ENCODE results near the gene PSMG2. TPM values are rescaled to one million over a fixed set of nuclear protein-coding genes. Genes with fewer than 3 reads are reported as not detected.
A peak's percentile ranks its signal among the peaks of the same experiment; 100 is the strongest.

Gene PSMG2
- total and polyA plus RNA-seq, 11 donors, result 35.8 to 65.7 (median 44.9) TPM

DNA sequence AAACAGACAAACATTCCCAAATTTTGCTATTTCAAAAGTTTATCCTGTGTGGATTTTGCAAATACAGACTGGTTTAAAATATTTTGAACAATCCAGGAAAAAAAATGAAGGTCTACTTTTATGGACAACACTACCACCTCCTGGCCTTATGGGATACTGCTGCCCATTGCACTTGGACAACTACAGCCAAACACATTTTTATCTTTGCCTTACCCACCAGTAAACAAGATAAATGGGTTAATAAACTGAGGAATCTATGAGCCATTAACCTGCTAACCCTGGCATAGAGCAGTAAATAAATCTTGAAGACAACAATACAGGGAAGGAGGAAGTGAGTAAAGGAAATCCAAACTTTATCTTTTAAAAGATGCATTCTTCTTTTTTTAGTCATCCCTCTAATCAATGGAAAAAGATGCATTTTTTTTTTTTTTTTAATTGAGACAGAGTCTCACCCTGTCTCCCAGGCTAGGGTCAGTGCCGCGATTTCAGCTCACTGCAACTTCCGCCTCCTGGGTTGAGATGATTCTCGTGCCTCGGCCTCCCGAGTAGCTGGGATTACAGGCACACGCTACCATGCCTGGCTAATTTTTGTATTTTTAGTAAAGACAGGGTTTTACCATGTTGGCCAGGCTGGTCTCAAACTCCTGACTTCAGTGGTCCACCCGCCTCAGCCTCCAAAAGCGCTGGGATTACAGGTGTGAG, 42.8 kb upstream of the PSMG2 start:
- no peaks in the 10 kb centered on the region for H3K27me3 ChIP-seq
- no peak overlapping the region for H3K27ac ChIP-seq
- H3K4me1 ChIP-seq, result peaks cover 0 to 24% (median 13%) of the 10 kb centered on the region in 12 donors
- TF ChIP-seq, protein P1, sequence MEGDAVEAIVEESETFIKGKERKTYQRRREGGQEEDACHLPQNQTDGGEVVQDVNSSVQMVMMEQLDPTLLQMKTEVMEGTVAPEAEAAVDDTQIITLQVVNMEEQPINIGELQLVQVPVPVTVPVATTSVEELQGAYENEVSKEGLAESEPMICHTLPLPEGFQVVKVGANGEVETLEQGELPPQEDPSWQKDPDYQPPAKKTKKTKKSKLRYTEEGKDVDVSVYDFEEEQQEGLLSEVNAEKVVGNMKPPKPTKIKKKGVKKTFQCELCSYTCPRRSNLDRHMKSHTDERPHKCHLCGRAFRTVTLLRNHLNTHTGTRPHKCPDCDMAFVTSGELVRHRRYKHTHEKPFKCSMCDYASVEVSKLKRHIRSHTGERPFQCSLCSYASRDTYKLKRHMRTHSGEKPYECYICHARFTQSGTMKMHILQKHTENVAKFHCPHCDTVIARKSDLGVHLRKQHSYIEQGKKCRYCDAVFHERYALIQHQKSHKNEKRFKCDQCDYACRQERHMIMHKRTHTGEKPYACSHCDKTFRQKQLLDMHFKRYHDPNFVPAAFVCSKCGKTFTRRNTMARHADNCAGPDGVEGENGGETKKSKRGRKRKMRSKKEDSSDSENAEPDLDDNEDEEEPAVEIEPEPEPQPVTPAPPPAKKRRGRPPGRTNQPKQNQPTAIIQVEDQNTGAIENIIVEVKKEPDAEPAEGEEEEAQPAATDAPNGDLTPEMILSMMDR (IDR thresholded peaks at IDR 0.05), result peak; percentile 77 to 93 (median 88)
- TF ChIP-seq POLR2A (IDR thresholded peaks at IDR 0.05), result no peak
- intact Hi-C loops (cut with DNase I), result loop anchor here in 9 of 10 donors (1.0 to 10.0 kb wide), 14 partner anchors 108 to 388 kb away; partner anchors contain the start of genes PRELID3A (in 3 of the 9), AFG3L2 (in 2 of the 9) and TUBB6 (in 1 of the 9)
- DNase-seq (peak in 1 of 5 donors; percentile 31), ATAC-seq (peak in 1 of 4 donors; percentile 43)
- no peaks in the 10 kb centered on the region for H3K9me3 ChIP-seq
- peaks cover 0 to 10% (median 0%) of the 10 kb centered on the region in 9 donors for H3K36me3 ChIP-seq
- no peak overlapping the region for H3K4me3 ChIP-seq
- 85 to 91% (median 88%) methylated on average over 9 of the region's 9 CpGs for WGBS, 4 donors

DNA sequence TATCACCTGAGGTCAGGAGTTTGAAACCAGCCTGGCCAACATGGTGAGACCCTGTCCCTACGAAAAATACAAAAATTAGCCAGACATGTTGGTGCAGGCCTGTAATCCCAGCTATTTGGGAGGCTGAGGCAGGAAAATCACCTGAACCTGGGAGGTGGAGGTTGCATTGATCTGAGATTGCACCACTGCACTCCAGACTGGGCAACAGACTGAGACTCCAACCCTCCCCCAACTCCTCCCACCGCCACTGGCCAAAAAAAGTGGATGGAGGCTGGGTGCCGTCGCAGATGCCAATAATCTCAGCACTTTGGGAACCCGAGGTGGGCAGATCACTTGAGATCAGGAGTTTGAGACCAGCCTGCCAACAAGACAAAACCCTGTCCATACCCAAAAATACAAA, 34.8 kb upstream of the PSMG2 start:
- ATAC-seq (no peak), DNase-seq (no peak)
- no peaks in the 10 kb centered on the region for H3K27me3 ChIP-seq
- H3K9me3 ChIP-seq, result no peaks in the 10 kb centered on the region
- intact Hi-C loops (cut with DNase I), result no loop called here
- 93 to 98% (median 94%) methylated on average over 4 to 5 of the region's 5 CpGs for WGBS, 4 donors
- H3K27ac ChIP-seq, result no peak overlapping the region
- TF ChIP-seq, protein P1 (IDR thresholded peaks at IDR 0.05), result no peak
- no peak for TF ChIP-seq POLR2A (IDR thresholded peaks at IDR 0.05)
- H3K36me3 ChIP-seq, result peaks cover 0 to 26% (median 9%) of the 10 kb centered on the region in 9 donors
- H3K4me3 ChIP-seq, result no peak overlapping the region
- no peaks in the 10 kb centered on the region for H3K4me1 ChIP-seq

DNA sequence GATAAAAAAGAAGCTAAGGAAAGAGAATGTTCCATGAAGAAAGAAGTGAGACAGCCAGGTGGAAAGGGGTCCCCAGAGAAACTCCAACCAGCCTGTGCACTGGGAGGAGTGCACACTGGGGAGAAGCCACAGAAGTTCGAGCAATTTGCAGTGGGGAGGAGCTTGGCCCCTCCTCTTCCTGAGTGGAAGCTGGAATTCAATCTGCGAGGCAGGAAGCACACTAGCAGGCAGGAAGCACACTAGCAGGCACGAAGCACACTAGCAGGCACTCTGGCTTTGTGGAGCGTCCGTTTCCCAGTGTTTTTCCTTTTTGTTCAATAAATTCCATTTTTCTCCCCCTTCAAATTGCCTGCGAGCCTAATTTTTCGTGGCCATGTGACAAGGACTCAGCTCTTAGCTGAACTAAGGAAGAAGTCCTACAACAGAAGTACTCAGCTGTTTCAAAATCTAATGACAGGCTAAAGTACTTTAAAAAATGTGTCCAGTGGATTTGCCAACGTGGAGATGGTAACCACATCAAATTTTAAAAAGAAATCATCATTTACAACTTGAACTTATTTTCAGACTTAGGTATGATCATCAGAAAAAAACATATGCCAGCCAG, 23.6 kb upstream of the PSMG2 start:
- ATAC-seq (peak; percentile 82 to 98 (median 98)), DNase-seq (peak; percentile 71 to 84 (median 79))
- peaks cover 0 to 64% (median 42%) of the 10 kb centered on the region in 9 donors for H3K36me3 ChIP-seq
- peak overlapping the region; percentile 34 to 90 (median 80) for H3K27ac ChIP-seq
- H3K4me3 ChIP-seq, result peak overlapping the region in 8 of 12 donors; percentile 5 to 44 (median 34)
- no peaks in the 10 kb centered on the region for H3K9me3 ChIP-seq
- intact Hi-C loops (cut with DNase I), result loop anchor here in 1 of 10 donors (1.0 to 2.0 kb wide), 2 partner anchors 23 to 370 kb away; partner anchors contain the start of genes CEP76 and TUBB6
- H3K4me1 ChIP-seq, result peaks cover 0 to 14% (median 8%) of the 10 kb centered on the region in 12 donors
- TF ChIP-seq, protein P1 (IDR thresholded peaks at IDR 0.05), result no peak
- TF ChIP-seq POLR2A (IDR thresholded peaks at IDR 0.05), result peak in 1 of 2 donors; percentile 77
- H3K27me3 ChIP-seq, result no peaks in the 10 kb centered on the region
- 30 to 34% (median 34%) methylated on average over 8 of the region's 8 CpGs for WGBS, 4 donors

DNA sequence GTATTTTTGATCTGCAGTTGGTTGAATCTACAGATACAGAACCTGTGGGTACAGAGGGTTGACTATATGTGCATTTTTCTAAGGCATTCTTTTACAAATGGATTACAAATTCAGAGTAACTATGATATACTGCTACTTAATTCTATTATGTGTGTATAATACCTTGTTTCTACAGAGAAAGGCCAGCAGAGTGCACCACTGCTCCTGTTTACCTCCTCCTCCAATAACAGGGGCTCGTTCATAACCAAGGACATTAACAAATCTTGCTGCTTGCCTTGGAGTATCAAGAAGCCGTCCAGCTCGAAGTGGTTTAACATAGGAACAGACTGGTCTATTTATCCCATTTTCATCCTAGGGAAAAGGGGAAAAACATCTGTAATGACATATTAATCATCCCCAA, 16.7 kb upstream of the PSMG2 start:
- Histone ChIP-seq H3K4me1 (no peaks in the 10 kb centered on the region), H3K36me3 (peaks cover 0 to 63% (median 27%) of the 10 kb centered on the region in 9 donors), H3K4me3 (no peak overlapping the region), H3K27me3 (no peaks in the 10 kb centered on the region), H3K9me3 (no peaks in the 10 kb centered on the region), H3K27ac (no peak overlapping the region)
- ATAC-seq, result no peak
- 75 to 79% (median 78%) methylated on average over 3 of the region's 3 CpGs for WGBS, 4 donors
- TF ChIP-seq, protein P1 (IDR thresholded peaks at IDR 0.05), result no peak
- TF ChIP-seq POLR2A (IDR thresholded peaks at IDR 0.05), result no peak
- intact Hi-C loops (cut with DNase I), result loop anchor here in 1 of 10 donors (10.0 kb wide), 1 partner anchor 61 kb away; no protein-coding TSS in a partner anchor
- DNase-seq, result no peak

All from heart left ventricle (tissue), 16 donors.